Gastrocnemius medialis (tissue), 4 donors: Measurements from ENCODE around the gene XPNPEP2. TPM values are rescaled to one million over a fixed set of nuclear protein-coding genes. Genes with fewer than 3 reads are reported as not detected.

Source experiments
- ATAC-seq, 2 donors: fragments of 150-250 bp; one replicate each; pipeline ENCODE4 v1.9.1; 2016
- DNase-seq, 2 donors: peaks; one replicate each; pipeline ENCODE4 v3.0.0-alpha.2; 2019
- H3K27ac ChIP-seq, 4 donors: fragments of 200-600 bp; sonication (generic); 1 replicate in 1 of 4; 2 replicates in 3 of 4; pipeline ENCODE4 v1.5.1; 2016 to 2018; ENCODE audit warnings: mild to moderate bottlenecking in 2 of 4, moderate library complexity in 1 of 4
- H3K27me3 ChIP-seq, 3 donors: fragments of 200-600 bp; sonication (generic) in 2 of 3; 1 replicate in 1 of 3; 2 replicates in 2 of 3; pipeline versions ENCODE4 v1.5.1 to v1.6.0; 2016 to 2019; ENCODE audit warnings: mild to moderate bottlenecking in 1 of 3, moderate library complexity in 1 of 3
- H3K36me3 ChIP-seq, 2 donors: fragments of 200-600 bp; sonication (generic) in 1 of 2; one replicate each; pipeline ENCODE4 v1.5.1; 2017 to 2018
- H3K4me1 ChIP-seq, 2 donors: fragments of 200-600 bp; sonication (generic) in 1 of 2; one replicate each; pipeline ENCODE4 v1.5.1; 2016 to 2017; ENCODE audit warnings: mild to moderate bottlenecking in 2 of 2
- H3K4me3 ChIP-seq, 4 donors: fragments of 200-600 bp; sonication (generic) in 3 of 4; 1 replicate in 1 of 4; 2 replicates in 3 of 4; pipeline ENCODE4 v1.5.1; 2016 to 2019; ENCODE audit warnings: mild to moderate bottlenecking in 2 of 4
- H3K9me3 ChIP-seq, 3 donors: fragments of 200-600 bp; sonication (generic) in 2 of 3; 1 replicate in 1 of 3; 2 replicates in 2 of 3; pipeline ENCODE4 v1.5.1; 2016 to 2019
- POLR2A ChIP-seq, 2 donors: fragments of 450-650 bp; IDR thresholded peaks; one replicate each; pipeline ENCODE4 v1.6.1; 2017; ENCODE audit warnings: antibody characterized with exemption in 2 of 2, mild to moderate bottlenecking in 2 of 2, moderate library complexity in 2 of 2
- in situ Hi-C, 4 donors: fragments of 200-750 bp; cut with MboI; loops; one replicate each; pipeline versions ENCODE4 v1.15.0 to v1.8.0; 2017; ENCODE audit warnings: low sequenced_read_pairs in 4 of 4
- intact Hi-C: fragments of 100-400 bp; cut with DNase I; formaldehyde crosslinking; loops from one replicate; pipeline ENCODE4 v1.15.1; 2023; ENCODE audit warnings: low total_unique reads
- total RNA-seq, 4 donors: library from RNA; depleted of rRNA; stranded (reverse); fragments of >200 nt; gene quantifications; one replicate each; pipeline versions ENCODE4 v1.1.0 to v1.2.3, GENCODE V29; 2016
- TF ChIP-seq, protein P1 (sequence below), 5 experiments: fragments of 450-650 bp in 3 of 5; fragments of 200-600 bp in 2 of 5; sonication (generic) in 2 of 5; IDR thresholded peaks in 4 of 5; conservative IDR thresholded peaks in 1 of 5; 1 replicate in 4 of 5; 2 replicates in 1 of 5; pipeline ENCODE4 v1.5.1; 2016 to 2019; ENCODE audit warnings: antibody characterized with exemption in 5 of 5, mild to moderate bottlenecking in 3 of 5, moderate library complexity in 3 of 5

The XPNPEP2 gene
- total RNA-seq, 4 donors from 2014 or later = 0.15 to 2.0 (median 0.87) TPM

- in situ Hi-C loops = no loop called here
- intact Hi-C loops = no loop called here
- no peak for ATAC-seq
Observed at GRCh38 chrX:129768586-129769466, 30.0 kb downstream of the XPNPEP2 start.

DNA sequence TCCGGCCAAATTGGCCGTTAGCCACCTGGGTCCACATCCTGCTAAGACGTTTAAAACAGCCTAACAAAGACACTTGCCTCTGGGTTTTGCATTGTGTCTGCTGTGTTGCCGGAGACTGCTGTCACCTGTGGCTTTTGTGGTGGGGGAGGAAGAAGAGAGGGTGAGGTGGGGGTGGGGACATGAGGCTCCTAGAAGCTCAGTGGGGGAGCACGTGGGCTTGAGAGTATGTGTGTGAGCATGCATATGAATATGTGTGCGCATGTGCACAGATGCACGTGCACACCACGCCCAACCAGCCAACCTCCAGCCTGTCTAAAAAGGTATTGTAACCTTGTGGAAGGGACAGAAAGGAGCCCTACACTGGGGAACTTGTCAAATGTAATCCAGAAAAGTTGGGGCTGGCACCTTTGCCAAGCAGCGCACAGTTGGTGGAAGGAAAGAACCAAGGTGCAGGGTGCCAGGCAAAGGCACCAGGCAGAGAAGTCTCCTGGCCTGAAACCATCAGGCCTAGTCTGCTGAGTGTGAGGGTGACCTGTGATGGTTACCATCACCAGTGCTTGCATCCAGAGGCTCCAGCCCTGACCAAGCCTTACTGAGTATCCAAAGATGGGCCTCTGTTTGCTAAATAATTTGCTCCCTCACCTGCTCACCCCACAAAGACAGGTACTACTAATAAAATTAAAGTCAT, 30.8 kb downstream of the XPNPEP2 start:
- H3K27ac ChIP-seq = no peak overlapping the region
- TF ChIP-seq, protein P1, sequence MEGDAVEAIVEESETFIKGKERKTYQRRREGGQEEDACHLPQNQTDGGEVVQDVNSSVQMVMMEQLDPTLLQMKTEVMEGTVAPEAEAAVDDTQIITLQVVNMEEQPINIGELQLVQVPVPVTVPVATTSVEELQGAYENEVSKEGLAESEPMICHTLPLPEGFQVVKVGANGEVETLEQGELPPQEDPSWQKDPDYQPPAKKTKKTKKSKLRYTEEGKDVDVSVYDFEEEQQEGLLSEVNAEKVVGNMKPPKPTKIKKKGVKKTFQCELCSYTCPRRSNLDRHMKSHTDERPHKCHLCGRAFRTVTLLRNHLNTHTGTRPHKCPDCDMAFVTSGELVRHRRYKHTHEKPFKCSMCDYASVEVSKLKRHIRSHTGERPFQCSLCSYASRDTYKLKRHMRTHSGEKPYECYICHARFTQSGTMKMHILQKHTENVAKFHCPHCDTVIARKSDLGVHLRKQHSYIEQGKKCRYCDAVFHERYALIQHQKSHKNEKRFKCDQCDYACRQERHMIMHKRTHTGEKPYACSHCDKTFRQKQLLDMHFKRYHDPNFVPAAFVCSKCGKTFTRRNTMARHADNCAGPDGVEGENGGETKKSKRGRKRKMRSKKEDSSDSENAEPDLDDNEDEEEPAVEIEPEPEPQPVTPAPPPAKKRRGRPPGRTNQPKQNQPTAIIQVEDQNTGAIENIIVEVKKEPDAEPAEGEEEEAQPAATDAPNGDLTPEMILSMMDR (IDR thresholded peaks at IDR 0.05 in 4 of 5, conservative IDR thresholded peaks at IDR 0.05 in 1 of 5) = no peak
- no peak for TF ChIP-seq POLR2A (IDR thresholded peaks at IDR 0.05)
- H3K4me1 ChIP-seq = no peaks in the 10 kb centered on the region
- no peaks in the 10 kb centered on the region for H3K27me3 ChIP-seq
- DNase-seq = no peak
- intact Hi-C loops (no loop called here), in situ Hi-C loops (no loop called here)
- no peaks in the 10 kb centered on the region for H3K9me3 ChIP-seq
- ATAC-seq = no peak
- H3K36me3 ChIP-seq = no peaks in the 10 kb centered on the region
- no peak overlapping the region for H3K4me3 ChIP-seq

More at GRCh38 chrX:129768586-129769466, 30.0 kb downstream of the XPNPEP2 start:
- H3K4me3 ChIP-seq = no peak overlapping the region
- H3K4me1 ChIP-seq = no peaks in the 10 kb centered on the region
- no peak overlapping the region for H3K27ac ChIP-seq
- H3K36me3 ChIP-seq = no peaks in the 10 kb centered on the region
- H3K9me3 ChIP-seq = no peaks in the 10 kb centered on the region
- TF ChIP-seq POLR2A (IDR thresholded peaks at IDR 0.05) = no peak
- TF ChIP-seq, protein P1 (IDR thresholded peaks at IDR 0.05 in 4 of 5, conservative IDR thresholded peaks at IDR 0.05 in 1 of 5) = no peak
- no peak for DNase-seq
- H3K27me3 ChIP-seq = no peaks in the 10 kb centered on the region

- no peak overlapping the region for H3K4me3 ChIP-seq
- no peak for TF ChIP-seq POLR2A (IDR thresholded peaks at IDR 0.05)
- intact Hi-C loops = no loop called here
- H3K27me3 ChIP-seq = no peaks in the 10 kb centered on the region
- DNase-seq = no peak
- no peaks in the 10 kb centered on the region for H3K9me3 ChIP-seq
- H3K4me1 ChIP-seq = no peaks in the 10 kb centered on the region
- no peak for ATAC-seq
- no peaks in the 10 kb centered on the region for H3K36me3 ChIP-seq
- in situ Hi-C loops = no loop called here
- H3K27ac ChIP-seq = no peak overlapping the region
Observed at GRCh38 chrX:129771266-129771995, 32.7 kb downstream of the XPNPEP2 start.

DNA sequence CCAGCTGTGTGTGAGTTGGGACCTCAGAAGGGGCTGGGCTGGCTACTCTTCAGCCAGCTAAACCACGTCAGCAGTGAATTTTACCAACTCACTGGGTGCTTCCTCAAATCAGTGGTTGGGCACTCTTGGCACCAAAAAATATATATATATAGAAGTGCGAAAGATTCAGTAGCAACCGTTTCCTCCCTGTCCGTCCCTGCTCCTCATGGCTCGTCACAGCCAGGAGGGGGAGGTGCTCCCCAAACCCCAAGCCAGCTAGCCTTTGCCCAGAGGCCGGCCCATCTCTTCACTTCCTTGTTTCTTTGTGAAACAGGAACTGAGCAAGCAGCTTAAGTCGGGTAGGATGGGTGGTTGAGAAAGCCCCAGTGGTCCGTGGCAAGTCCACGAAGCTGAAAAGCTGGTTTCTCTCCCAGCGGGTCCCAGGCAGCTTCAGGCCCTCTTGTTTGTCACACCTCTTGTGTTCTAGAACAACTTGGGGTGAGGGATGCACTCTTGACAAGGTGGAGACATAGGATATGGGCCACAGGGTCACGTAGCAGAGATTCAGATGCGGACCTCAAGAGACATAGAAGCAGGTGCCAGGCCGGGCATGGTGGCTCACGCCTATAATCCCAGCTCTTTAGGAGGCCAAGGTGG, 34.1 kb downstream of the XPNPEP2 start:
- no peaks in the 10 kb centered on the region for H3K9me3 ChIP-seq
- H3K4me3 ChIP-seq = no peak overlapping the region
- no peak overlapping the region for H3K27ac ChIP-seq
- H3K27me3 ChIP-seq = no peaks in the 10 kb centered on the region
- TF ChIP-seq POLR2A (IDR thresholded peaks at IDR 0.05) = no peak
- TF ChIP-seq, protein P1 (IDR thresholded peaks at IDR 0.05 in 4 of 5, conservative IDR thresholded peaks at IDR 0.05 in 1 of 5) = no peak
- ATAC-seq (no peak), DNase-seq (peak; percentile 26 to 44)
- in situ Hi-C loops (no loop called here), intact Hi-C loops (no loop called here)
- no peaks in the 10 kb centered on the region for H3K36me3 ChIP-seq
- H3K4me1 ChIP-seq = no peaks in the 10 kb centered on the region
